Activated CD4-positive, alpha-beta T cell treated with anti-CD3 and anti-CD28 coated beads, Interleukin-2, amount 50 U/mL, for 4 hours (primary cell): ENCODE data around the gene MATR3.

Experiments
- DNase-seq, 2 experiments: peaks; one replicate each; pipeline ENCODE4 v3.0.0-alpha.2; 2020

Gene MATR3

GRCh38 chr5:139361835-139362429 is 68.4 kb downstream of the MATR3 start:
- no peak for DNase-seq

- no peak for DNase-seq
These were observed 70.4 kb downstream of the MATR3 start for GRCh38 chr5:139363937-139364336.

GRCh38 chr5:139364466-139364865 is 70.9 kb downstream of the MATR3 start:
- no peak for DNase-seq

GRCh38 chr5:139368613-139369012 is 75.1 kb downstream of the MATR3 start:
- DNase-seq, result no peak

GRCh38 chr5:139369181-139369580 is 75.6 kb downstream of the MATR3 start:
- DNase-seq, result no peak

GRCh38 chr5:139371482-139372435 is 78.2 kb downstream of the MATR3 start:
- no peak for DNase-seq

- no peak for DNase-seq
These were observed 81.4 kb downstream of the MATR3 start for GRCh38 chr5:139374909-139375308.

- no peak for DNase-seq
These were observed 82.8 kb downstream of the MATR3 start for GRCh38 chr5:139376364-139376763.

- no peak for DNase-seq
These were observed 83.7 kb downstream of the MATR3 start for GRCh38 chr5:139377226-139377625.

GRCh38 chr5:139378101-139378825 is 84.7 kb downstream of the MATR3 start:
- no peak for DNase-seq

GRCh38 chr5:139378941-139379361 is 85.4 kb downstream of the MATR3 start:
- DNase-seq, result no peak

GRCh38 chr5:139379626-139380449 is 86.3 kb downstream of the MATR3 start:
- no peak for DNase-seq
